Measurements from ENCODE around the gene POLR1E. TPM values are rescaled to one million over a fixed set of nuclear protein-coding genes. Genes with fewer than 3 reads are reported as not detected.

POLR1E gene
- total and polyA plus RNA-seq, 2 of the 8 experiments (the other 6 are each of a cell fraction or from before 2014, with no cell fraction given): 16.0 to 40.0 TPM

GRCh38 chr9:37466037-37466709 is 19.6 kb upstream of the POLR1E start:
- no peaks in the 10 kb centered on the region for H3K27me3 ChIP-seq (replicated peaks in 1 of 4; ENCODE audit: control insufficient read depth in 3 of 4, extremely low read depth in 1 of 4, insufficient read depth in 3 of 4, low read length in 3 of 4)
- peak overlapping the region; percentile 99; the same call in 1 of the 2 replicates for H4K8ac ChIP-seq (ENCODE audit: extremely low read depth, insufficient read depth, low read length)
- peaks cover 4% of the 10 kb centered on the region; the same call in 1 of the 2 replicates for H3K23me2 ChIP-seq (ENCODE audit: low read depth, low read length)
- H3K36me3 ChIP-seq (ENCODE audit: control insufficient read depth in 2 of 4, insufficient read depth in 4 of 4, low read length in 3 of 4): no peaks in the 10 kb centered on the region
- ChIA-PET CTCF (ENCODE audit: partially characterized antibody) (interaction anchor here (1.2 to 5.6 kb wide), 4 partner anchors 30 to 56 kb away, joined by 3 to 18 read pairs (median 4); no protein-coding TSS in a partner anchor), POLR2A (ENCODE audit: partially characterized antibody) (interaction anchor here (0.8 to 4.5 kb wide), 33 partner anchors 9 to 670 kb away, joined by 3 to 40 read pairs (median 5); partner anchors contain the start of genes FBXO10, GRHPR and POLR1E)
- no peak overlapping the region for H2BK15ac ChIP-seq (ENCODE audit: low read length)
- FAIRE-seq: no peak
- peak overlapping the region; percentile 58 to 87 (median 79) for H3K4me3 ChIP-seq (ENCODE audit: extremely low read depth in 1 of 4, insufficient read depth in 2 of 4, low read depth in 3 of 4, low read length in 4 of 4)
- no peak overlapping the region for H2AK5ac ChIP-seq (ENCODE audit: low read depth, low read length)
- no peak overlapping the region for H3K23ac ChIP-seq (ENCODE audit: insufficient read length)
- H3K14ac ChIP-seq (ENCODE audit: insufficient read length): peak overlapping the region; percentile 89
- peak overlapping the region; percentile 88 for H3K4ac ChIP-seq (replicated peaks; ENCODE audit: insufficient read length, low read depth, low read length)
- peak overlapping the region; percentile 88 to 90 for H3K4me2 ChIP-seq (ENCODE audit: insufficient read depth in 1 of 2, low read depth in 2 of 2, low read length in 2 of 2)
- no peaks in the 10 kb centered on the region for H3K9me3 ChIP-seq (ENCODE audit: insufficient read depth in 2 of 2, low read depth in 1 of 2, low read length in 1 of 2)
- no peak overlapping the region for H2BK20ac ChIP-seq (ENCODE audit: low read length)
- H2BK5ac ChIP-seq (ENCODE audit: low read depth, low read length): peak overlapping the region; percentile 98
- H4K20me1 ChIP-seq (replicated peaks in 1 of 2; ENCODE audit: control insufficient read depth in 1 of 2, insufficient read depth in 2 of 2, low read length in 2 of 2): peaks cover 2 to 8% of the 10 kb centered on the region in 2 experiments
- H2BK12ac ChIP-seq (ENCODE audit: low read depth, low read length): peak overlapping the region; percentile 90; the same call in 1 of the 2 replicates
- H2AFZ ChIP-seq (ENCODE audit: low read length): no peak overlapping the region
- H2BK120ac ChIP-seq (replicated peaks; ENCODE audit: low read depth, low read length): peak overlapping the region; percentile 69
- peak overlapping the region; percentile 95 for H4K91ac ChIP-seq (replicated peaks; ENCODE audit: insufficient read length, low read length)
- WGBS, 2 experiments (ENCODE audit: extremely low coverage in 1 of 2, insufficient coverage in 1 of 2, insufficient read length in 1 of 2, insufficient replicate concordance in 2 of 2, low coverage in 1 of 2, low lambda C conversion rate in 2 of 2, missing lambda C conversion rate in 1 of 2): 1% methylated on average over 41 of the region's 47 CpGs; no CpG with 5 or more reads in 1 of the 2 experiments
- peak; percentile 43 to 82 for DNase-seq (ENCODE audit: low read depth in 1 of 2, low spot score in 2 of 2)
- H3K9ac ChIP-seq (replicated peaks in 1 of 4; ENCODE audit: extremely low read depth in 1 of 4, low read depth in 3 of 4, low read length in 3 of 4): peak overlapping the region; percentile 87 to 99 (median 96)
- H3K4me1 ChIP-seq (replicated peaks in 1 of 4; ENCODE audit: control insufficient read depth in 3 of 4, insufficient read depth in 4 of 4, low read length in 3 of 4): peaks cover 0 to 9% (median 4%) of the 10 kb centered on the region in 4 experiments; a peak in 2 of 7 replicates
- peaks cover 4% of the 10 kb centered on the region; the same call in 1 of the 2 replicates for H3K79me1 ChIP-seq (ENCODE audit: low read depth, low read length)
- H3K56ac ChIP-seq (replicated peaks; ENCODE audit: insufficient read length, low read depth, low read length): peak overlapping the region; percentile 98
- peaks cover 23 to 34% of the 10 kb centered on the region in 2 experiments for H3K79me2 ChIP-seq (ENCODE audit: control insufficient read depth in 1 of 2, insufficient read depth in 2 of 2, low read length in 2 of 2)
- H3K18ac ChIP-seq (ENCODE audit: extremely low read depth, low read length): peak overlapping the region; percentile 96
- peak overlapping the region; percentile 98 for H3K27ac ChIP-seq (ENCODE audit: low read depth, low read length)
- H4K5ac ChIP-seq (ENCODE audit: insufficient read length, low read depth, low read length): peak overlapping the region; percentile 99
- TF ChIP-seq KDM5A (IDR thresholded peaks at IDR 0.05; ENCODE audit: low read length) (no peak), ATF2 (IDR thresholded peaks at IDR 0.05; ENCODE audit: low read length) (0 out of 2 replicates have a peak, but pooled peaks have one; percentile 38), SUZ12 (IDR thresholded peaks at IDR 0.05; ENCODE audit: low read length) (no peak), CHD2 (IDR thresholded peaks at IDR 0.05; ENCODE audit: low read length) (no peak), TAF7 (optimal IDR thresholded peaks at IDR 0.05; ENCODE audit: borderline replicate concordance, low read depth, low read length) (peak; percentile 53), MAFK (IDR thresholded peaks at IDR 0.05; ENCODE audit: low read depth, low read length) (no peak), SAP30 (IDR thresholded peaks at IDR 0.05; ENCODE audit: insufficient read depth, insufficient replicate concordance, low read length) (no peak), RBBP5 (IDR thresholded peaks at IDR 0.05; ENCODE audit: borderline replicate concordance, low read depth, low read length) (peak; percentile 78; the same call in 1 of the 2 replicates), TAF1 (IDR thresholded peaks at IDR 0.05; ENCODE audit: low read depth, low read length) (peak; percentile 84)

All from H1 (cell line).